ENCODE results near the gene CNST. TPM values are rescaled to one million over a fixed set of nuclear protein-coding genes. Genes with fewer than 3 reads are reported as not detected.
A peak's percentile ranks its signal among the peaks of the same experiment; 100 is the strongest.
"Not testable (repeated sequence)": the region's sequence is repeated elsewhere in the genome, so short reads cannot be mapped to it uniquely, and the experiment has no call there.

CNST gene

DNA sequence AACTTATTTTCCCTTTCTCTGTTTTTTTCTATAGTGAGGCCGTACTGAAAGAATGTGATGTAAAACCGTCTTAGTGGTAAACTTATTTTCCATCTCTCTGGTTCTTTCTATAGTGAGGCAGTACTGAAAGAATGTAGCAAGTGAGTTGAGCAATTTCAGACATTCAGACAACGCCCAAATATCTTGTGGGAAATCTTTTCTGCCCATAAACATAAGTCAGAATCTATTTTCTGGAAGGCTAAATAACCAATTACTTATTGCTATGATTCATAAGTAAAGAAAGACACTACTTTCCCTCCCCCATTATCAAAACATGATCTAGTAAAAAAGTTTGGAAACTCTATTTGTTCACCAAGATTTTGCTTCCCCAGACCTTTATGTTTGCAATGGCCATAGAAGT, 139.1 kb downstream of the CNST start:
- no peaks in the 10 kb centered on the region for H3K27me3 ChIP-seq (ENCODE audit: control insufficient read depth, insufficient read depth, low read length)
- H3K4me3 ChIP-seq (ENCODE audit: low read length) = no peak overlapping the region
- peak overlapping the region; percentile 77 for H3K9ac ChIP-seq (ENCODE audit: low read depth, low read length)
- H3K36me3 ChIP-seq (ENCODE audit: insufficient read depth, low read length) = no peaks in the 10 kb centered on the region
- peaks cover 14% of the 10 kb centered on the region for H3K4me1 ChIP-seq (ENCODE audit: control insufficient read depth, insufficient read depth, low read length)
- H3K9me3 ChIP-seq (replicated peaks; ENCODE audit: low read length) = no peaks in the 10 kb centered on the region
- H3K4me2 ChIP-seq (ENCODE audit: low read length) = peak overlapping the region; percentile 69

DNA sequence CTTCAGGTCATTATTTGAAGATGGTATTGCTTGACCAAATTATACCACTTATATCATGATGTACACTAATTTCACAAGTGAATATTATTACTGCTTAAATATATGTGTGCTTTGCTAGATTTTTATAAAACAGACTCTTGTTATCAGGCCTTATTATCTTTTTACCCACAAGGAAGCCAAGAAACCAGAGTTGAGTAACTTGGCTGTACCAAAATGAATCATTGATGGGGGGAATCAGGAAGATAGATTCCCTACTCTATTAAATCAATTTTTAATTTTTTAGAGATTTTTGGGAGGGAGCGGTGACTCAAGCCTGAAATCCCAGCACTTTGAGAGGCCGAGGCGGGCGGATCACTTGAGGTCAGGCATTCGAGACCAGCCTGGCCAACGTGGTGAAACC, 141.9 kb downstream of the CNST start:
- H3K4me1 ChIP-seq (ENCODE audit: control insufficient read depth, insufficient read depth, low read length) = peaks cover 14% of the 10 kb centered on the region
- no peak overlapping the region for H3K9ac ChIP-seq (ENCODE audit: low read depth, low read length)
- H3K9me3 ChIP-seq (replicated peaks; ENCODE audit: low read length) = no peaks in the 10 kb centered on the region
- H3K4me2 ChIP-seq (ENCODE audit: low read length) = no peak overlapping the region
- no peaks in the 10 kb centered on the region for H3K36me3 ChIP-seq (ENCODE audit: insufficient read depth, low read length)
- H3K4me3 ChIP-seq (ENCODE audit: low read length) = no peak overlapping the region
- H3K27me3 ChIP-seq (ENCODE audit: control insufficient read depth, insufficient read depth, low read length) = no peaks in the 10 kb centered on the region

DNA sequence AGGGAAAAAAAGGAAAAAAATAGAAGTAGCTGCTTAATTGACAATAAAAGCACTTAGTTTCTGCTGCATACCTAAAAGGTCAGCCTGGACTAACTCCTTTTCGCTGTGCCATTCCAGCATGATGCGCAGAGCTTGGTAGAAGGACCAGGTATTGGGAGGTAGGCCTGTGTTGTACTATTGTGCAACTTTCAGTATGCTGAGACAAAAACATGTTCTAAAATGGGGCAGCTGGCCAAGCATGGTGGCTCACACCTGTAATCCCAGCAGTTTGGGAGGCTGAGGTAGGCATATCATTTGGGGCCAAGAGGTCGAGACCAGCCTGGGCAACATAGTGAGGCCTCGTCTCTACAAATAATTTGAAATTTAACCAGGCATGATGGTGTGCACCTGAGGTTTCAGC, 142.9 kb downstream of the CNST start:
- H3K36me3 ChIP-seq (ENCODE audit: insufficient read depth, low read length) = no peaks in the 10 kb centered on the region
- no peak overlapping the region for H3K4me3 ChIP-seq (ENCODE audit: low read length)
- H3K27me3 ChIP-seq (ENCODE audit: control insufficient read depth, insufficient read depth, low read length) = peaks cover 4% of the 10 kb centered on the region
- H3K9ac ChIP-seq (ENCODE audit: low read depth, low read length) = no peak overlapping the region
- H3K9me3 ChIP-seq (replicated peaks; ENCODE audit: low read length) = no peaks in the 10 kb centered on the region
- no peak overlapping the region for H3K4me2 ChIP-seq (ENCODE audit: low read length)
- H3K4me1 ChIP-seq (ENCODE audit: control insufficient read depth, insufficient read depth, low read length) = peaks cover 14% of the 10 kb centered on the region

- no peaks in the 10 kb centered on the region for H3K9me3 ChIP-seq (replicated peaks; ENCODE audit: low read length)
- H3K36me3 ChIP-seq (ENCODE audit: insufficient read depth, low read length) = no peaks in the 10 kb centered on the region
- peaks cover 7% of the 10 kb centered on the region for H3K4me1 ChIP-seq (ENCODE audit: control insufficient read depth, insufficient read depth, low read length)
- peaks cover 4% of the 10 kb centered on the region for H3K27me3 ChIP-seq (ENCODE audit: control insufficient read depth, insufficient read depth, low read length)
- H3K4me2 ChIP-seq (ENCODE audit: low read length) = no peak overlapping the region
- H3K9ac ChIP-seq (ENCODE audit: low read depth, low read length) = no peak overlapping the region
- no peak overlapping the region for H3K4me3 ChIP-seq (ENCODE audit: low read length)
These were observed 143.6 kb downstream of the CNST start for GRCh38 chr1:246709835-246710234.

- peaks cover 4% of the 10 kb centered on the region for H3K27me3 ChIP-seq (ENCODE audit: control insufficient read depth, insufficient read depth, low read length)
- H3K9ac ChIP-seq (ENCODE audit: low read depth, low read length) = no peak overlapping the region
- no peaks in the 10 kb centered on the region for H3K4me1 ChIP-seq (ENCODE audit: control insufficient read depth, insufficient read depth, low read length)
- H3K36me3 ChIP-seq (ENCODE audit: insufficient read depth, low read length) = no peaks in the 10 kb centered on the region
- no peak overlapping the region for H3K4me2 ChIP-seq (ENCODE audit: low read length)
- no peak overlapping the region for H3K4me3 ChIP-seq (ENCODE audit: low read length)
- no peaks in the 10 kb centered on the region for H3K9me3 ChIP-seq (replicated peaks; ENCODE audit: low read length)
These were observed 145.3 kb downstream of the CNST start for GRCh38 chr1:246711548-246712003.

DNA sequence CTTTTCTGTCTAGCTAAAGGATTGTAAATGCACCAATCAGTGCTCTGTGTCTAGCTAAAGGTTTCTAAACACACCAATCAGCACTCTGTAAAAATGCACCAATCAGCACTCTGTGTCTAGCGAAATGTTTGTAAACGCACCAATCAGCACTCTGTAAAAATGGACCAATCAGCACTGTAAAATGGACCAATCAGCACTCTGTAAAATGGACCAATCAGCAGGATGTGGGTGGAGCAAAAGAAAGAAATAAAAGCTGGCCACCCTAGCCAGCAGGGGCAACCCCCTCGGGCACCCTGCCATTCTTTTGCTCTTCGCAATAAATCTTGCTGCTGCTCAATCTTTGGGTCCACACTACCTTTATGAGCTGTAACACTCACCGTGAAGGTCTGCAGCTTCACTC, 146.2 kb downstream of the CNST start:
- not testable (repeated sequence) for H3K4me3 ChIP-seq (ENCODE audit: low read length); H3K36me3 ChIP-seq (ENCODE audit: insufficient read depth, low read length); H3K9ac ChIP-seq (ENCODE audit: low read depth, low read length); H3K9me3 ChIP-seq (replicated peaks; ENCODE audit: low read length); H3K4me2 ChIP-seq (ENCODE audit: low read length); H3K27me3 ChIP-seq (ENCODE audit: control insufficient read depth, insufficient read depth, low read length); H3K4me1 ChIP-seq (ENCODE audit: control insufficient read depth, insufficient read depth, low read length)

Small RNA genes lying within 50 kb of the gene (small RNA-seq; reads per million reads assigned to genes)
- not detected for gene AL356583.2
- gene AL591623.2 = not detected
